HUDEP-2 (cell line): ENCODE measurements around the gene GALNT7.

Source experiments
- DNase-seq, 76 experiments: peaks; one replicate each; lab custom pipeline; 2025; ENCODE audit not compliant: unreplicated experiment in 76 of 76; lab: John Stamatoyannopoulos, UW

Gene GALNT7

DNA sequence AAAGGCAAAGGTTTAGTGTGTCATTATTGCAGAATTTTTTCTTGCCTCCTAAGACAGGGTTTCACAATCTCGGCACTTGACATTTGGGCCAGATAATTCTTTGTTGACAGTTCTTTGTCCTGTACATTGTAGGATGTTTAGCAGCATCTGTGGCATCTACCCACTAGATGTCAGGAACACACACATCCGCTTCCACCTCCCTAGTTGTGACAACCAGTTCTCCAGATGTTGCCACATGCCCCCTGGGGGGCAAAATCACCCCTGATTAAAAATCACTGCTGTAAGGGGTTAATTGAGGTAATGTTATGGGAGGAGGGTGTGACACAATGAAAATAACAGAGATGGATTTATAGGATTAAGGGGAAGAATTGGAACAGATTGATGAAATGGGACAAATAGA, 90.3 kb downstream of the GALNT7 start:
- no peak for DNase-seq

DNA sequence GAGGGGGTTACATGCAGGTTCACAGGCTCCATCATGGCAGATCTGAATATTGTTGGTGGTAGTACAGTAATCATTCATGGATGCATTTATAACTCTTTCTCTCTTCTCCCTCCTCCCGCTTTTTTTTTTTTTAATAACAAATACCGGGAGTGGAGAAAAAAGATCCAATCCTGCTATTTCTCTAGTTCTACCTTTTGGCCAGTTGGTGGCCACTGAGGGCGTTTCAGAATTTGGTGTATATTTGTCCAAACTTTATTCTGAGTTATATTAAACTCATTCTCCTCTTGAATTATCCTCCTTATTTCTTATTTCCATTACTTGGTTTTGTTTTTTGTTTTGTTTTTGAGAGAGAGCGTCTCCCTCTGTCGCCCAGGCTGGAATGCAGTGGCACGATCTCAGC, 90.7 kb downstream of the GALNT7 start:
- DNase-seq = no peak

DNA sequence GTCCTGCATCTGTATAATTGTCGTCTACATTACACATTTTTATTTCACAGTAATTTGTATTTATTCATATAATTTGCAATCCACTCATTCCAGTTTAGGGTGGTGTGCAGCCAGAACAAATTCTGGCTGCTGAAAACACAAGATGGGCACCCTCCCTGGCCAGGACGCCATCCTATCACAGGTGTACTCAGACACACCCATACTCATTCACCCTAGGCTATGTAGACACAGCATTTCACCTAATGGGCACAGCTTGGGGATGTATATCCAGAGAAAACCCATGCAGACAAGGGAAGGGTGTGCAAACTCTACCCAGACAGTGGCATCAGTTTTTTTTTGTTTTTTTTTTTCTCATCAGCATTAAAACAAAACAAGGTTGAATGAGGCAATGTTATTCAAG, 92.4 kb downstream of the GALNT7 start:
- DNase-seq = no peak

- DNase-seq = no peak
Measured at GRCh38 chr4:173262375-173262774, 93.8 kb downstream of the GALNT7 start.

DNA sequence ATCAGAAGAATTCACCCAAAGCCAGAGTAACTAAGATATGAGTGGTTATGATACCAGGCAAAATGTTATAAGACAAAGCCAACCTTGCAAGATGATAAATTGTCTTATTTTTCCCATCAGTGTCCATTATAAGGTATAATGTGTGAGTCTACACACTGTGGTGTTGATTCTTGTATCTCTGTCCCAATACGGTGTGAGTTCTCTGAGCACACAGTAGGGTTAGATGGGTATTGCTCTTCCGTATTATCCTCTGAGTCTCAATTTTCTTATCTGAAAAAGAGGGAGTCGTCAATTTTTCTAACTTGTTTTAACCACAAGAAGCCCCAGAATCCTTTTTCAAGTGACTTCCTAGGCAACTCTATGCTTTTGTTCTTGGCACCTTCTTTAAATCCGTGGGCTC, 95.6 kb downstream of the GALNT7 start:
- peak in 6 of 76 experiments; percentile 9 to 64 (median 50) for DNase-seq

GRCh38 chr4:173264684-173265185, 96.1 kb downstream of the GALNT7 start:
- peak in 73 of 76 experiments; percentile 11 to 90 (median 62) for DNase-seq

GRCh38 chr4:173265751-173266150, 97.1 kb downstream of the GALNT7 start:
- no peak for DNase-seq

- no peak for DNase-seq
Measured at GRCh38 chr4:173267711-173268110, 99.1 kb downstream of the GALNT7 start.

DNA sequence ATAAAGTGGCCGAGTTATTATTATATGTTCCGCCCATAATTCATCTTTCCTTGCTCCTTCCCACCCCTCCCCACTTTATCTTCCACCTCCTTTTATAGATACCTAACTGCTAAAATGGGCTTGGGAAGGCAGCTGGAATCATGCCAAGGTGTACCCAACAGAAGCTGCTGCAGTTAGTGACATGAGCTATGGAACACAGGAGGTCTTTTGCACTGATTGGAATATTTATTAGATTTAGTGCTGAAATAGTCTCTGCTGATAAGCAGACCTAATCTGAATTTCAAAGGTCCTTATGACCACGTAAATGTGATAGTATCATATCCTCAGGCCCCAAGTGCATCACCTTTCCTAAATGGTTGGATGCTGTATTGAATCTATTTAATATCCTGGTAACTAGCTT, 100.7 kb downstream of the GALNT7 start:
- no peak for DNase-seq

- DNase-seq = peak in 2 of 76 experiments; percentile 7 to 11
Measured at GRCh38 chr4:173270312-173271027, 101.9 kb downstream of the GALNT7 start.

- DNase-seq = no peak
Measured at GRCh38 chr4:173272314-173272713, 103.7 kb downstream of the GALNT7 start.

- DNase-seq = no peak
Measured at GRCh38 chr4:173272996-173273395, 104.4 kb downstream of the GALNT7 start.

DNA sequence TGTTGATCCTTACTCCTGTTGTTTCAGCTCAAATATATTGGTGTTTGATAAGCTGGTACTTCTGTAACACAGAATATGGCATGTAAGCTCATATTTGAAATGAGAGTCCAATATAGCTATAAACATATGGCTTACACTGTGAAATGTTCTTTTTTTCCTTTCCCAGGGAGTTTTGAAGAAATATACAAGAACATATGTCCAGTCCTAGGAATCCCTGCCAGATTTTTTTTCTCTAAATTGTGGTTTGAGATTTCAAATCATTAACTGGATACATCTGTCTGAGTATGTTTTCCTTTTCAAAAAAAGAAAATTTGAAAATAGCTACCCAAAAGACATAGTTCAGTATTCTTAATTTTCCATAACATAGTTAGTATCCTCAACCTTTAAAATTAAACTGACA, 105.3 kb downstream of the GALNT7 start:
- no peak for DNase-seq

GRCh38 chr4:173274744-173275143, 106.1 kb downstream of the GALNT7 start:
- DNase-seq = no peak

DNA sequence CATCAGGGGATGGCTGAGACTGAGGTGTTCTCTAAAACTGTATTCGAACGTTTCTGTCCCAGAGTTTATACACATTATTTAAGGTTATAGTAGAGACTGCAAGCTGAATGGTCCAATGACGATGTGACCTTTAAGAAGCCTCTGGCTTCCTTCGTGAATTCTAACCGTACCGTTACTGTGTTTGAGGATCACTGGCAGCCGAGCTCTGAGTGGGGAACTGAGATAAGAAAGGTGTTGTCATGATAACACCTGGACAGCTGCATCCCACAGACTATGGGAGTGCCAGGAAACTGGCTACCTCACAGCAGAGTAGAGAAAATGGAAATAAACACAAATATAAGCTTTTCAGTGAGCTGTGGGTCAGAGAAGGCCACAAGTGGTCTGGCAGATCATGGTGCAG, 106.5 kb downstream of the GALNT7 start:
- DNase-seq = peak in 3 of 76 experiments; percentile 1 to 13 (median 2)

DNA sequence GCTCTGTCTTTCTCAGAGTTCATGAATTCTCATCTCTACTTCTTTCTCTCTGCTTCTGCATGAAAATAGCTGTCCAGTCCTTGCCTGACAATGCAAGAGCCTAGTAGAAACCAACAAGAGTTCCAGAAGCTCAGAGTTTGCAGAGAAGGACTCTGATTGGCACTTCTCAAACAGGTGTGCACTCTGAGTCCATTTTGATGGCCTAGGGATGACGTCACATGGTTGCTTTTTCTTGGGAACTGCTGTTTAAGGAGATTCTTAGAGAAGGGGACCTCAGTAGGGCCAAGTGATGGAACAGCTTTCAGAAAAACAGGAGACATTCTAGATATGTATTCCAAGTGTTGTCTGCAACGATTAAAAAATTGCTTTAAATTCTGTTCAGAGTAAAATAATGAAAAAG, 108.7 kb downstream of the GALNT7 start:
- DNase-seq = no peak

GRCh38 chr4:173280998-173281397, 112.4 kb downstream of the GALNT7 start:
- DNase-seq = peak in 18 of 76 experiments; percentile 3 to 36 (median 22)

DNA sequence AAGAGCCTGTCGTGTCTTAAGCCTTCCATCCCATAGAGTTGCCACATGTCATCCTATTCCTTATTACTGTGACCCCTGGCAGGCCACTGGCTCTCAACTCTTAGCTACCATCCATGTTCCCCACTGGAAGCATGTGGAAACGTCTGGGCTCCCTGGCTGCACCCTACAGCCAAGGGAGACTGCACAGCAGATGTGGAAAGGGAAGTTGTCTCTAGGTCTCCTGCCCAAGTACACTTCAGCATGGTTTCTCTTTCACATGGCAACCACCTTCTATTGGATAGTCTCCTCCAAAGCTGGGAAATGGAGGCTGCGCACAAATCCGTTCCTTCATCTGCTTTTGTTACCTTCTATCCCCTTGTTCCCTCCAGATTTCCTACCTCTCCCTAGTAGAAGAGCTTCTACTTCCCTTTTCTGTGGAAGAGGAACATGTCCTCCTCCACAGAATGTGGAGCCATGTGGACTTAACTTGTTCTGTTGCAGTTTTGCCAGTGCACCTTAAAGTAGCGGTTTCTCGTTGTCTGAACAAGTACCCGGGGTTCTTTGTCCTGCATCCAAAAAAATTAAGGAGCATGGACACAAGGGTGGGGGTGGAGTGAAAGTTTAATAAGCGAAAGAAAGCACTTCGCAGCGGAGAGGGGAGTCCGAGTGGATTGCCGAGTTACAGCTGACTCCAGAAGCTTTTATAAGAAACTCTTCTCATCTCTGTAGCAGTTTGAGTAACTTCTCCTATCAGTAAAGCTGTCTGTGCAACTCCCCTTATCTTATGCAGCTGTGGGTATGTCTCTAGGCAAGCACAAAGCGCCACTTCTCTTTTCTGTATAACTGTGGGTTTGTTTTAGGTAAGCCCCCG, 113.0 kb downstream of the GALNT7 start:
- DNase-seq = peak in 64 of 76 experiments; percentile 5 to 79 (median 42)

GRCh38 chr4:173282256-173282562, 113.6 kb downstream of the GALNT7 start:
- DNase-seq = peak in 3 of 76 experiments; percentile 0 to 59 (median 18)

- peak in 1 of 76 experiments; percentile 9 for DNase-seq
Measured at GRCh38 chr4:173282626-173283025, 114.0 kb downstream of the GALNT7 start.

- DNase-seq = no peak
Measured at GRCh38 chr4:173284463-173284862, 115.9 kb downstream of the GALNT7 start.

DNA sequence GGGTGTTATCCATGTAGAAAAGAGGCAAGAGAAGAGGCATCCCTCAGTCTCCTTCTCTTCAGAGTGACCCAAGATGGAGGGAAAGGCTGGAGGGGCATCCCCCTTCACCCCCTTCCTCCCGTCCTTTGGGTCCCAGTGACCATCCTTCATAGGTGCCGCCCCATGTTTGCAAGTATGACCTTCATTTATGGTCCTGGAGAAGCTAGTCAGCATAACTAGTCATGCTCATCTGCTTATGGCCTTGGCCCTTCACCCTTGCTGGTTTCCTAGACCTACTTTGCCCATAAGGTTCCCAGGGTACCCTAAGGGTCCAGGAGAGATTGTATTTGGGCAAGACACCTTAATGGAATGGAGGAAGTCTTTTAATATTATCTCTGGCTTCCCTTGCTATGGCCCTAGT, 118.9 kb downstream of the GALNT7 start:
- DNase-seq = peak in 1 of 76 experiments; percentile 15
